H9 (cell line): ENCODE results near the gene ACTN2. TPM values are rescaled to one million over a fixed set of nuclear protein-coding genes. Genes with fewer than 3 reads are reported as not detected.

ENCODE experiments used
- DNase-seq: peaks from one replicate; pipeline ENCODE4 v3.0.0-alpha.2; 2017
- H2AFZ ChIP-seq: one replicate; pipeline ENCODE4 v1.6.1; 2013; ENCODE audit warnings: mild to moderate bottlenecking, low read length, control low read depth, moderate library complexity
- H2AK5ac ChIP-seq: 2 replicates; pipeline ENCODE4 v1.6.1; 2013; ENCODE audit warnings: low read length, control low read depth, mixed read lengths; ENCODE audit not compliant: insufficient read length
- H2BK120ac ChIP-seq: one replicate; pipeline ENCODE4 v1.6.1; 2013; ENCODE audit warnings: low read depth, mild to moderate bottlenecking, low read length, control low read depth, inconsistent platforms; ENCODE audit not compliant: poor library complexity, severe bottlenecking
- H2BK12ac ChIP-seq: 2 replicates; pipeline ENCODE4 v1.6.1; 2013; ENCODE audit warnings: low read length, control low read depth, mixed read lengths, low read depth; ENCODE audit not compliant: insufficient read length
- H2BK15ac ChIP-seq: 2 replicates; pipeline ENCODE4 v1.6.1; 2013; ENCODE audit warnings: low read depth, low read length, control low read depth
- H2BK20ac ChIP-seq: one replicate; pipeline ENCODE4 v1.6.1; 2013; ENCODE audit warnings: low read depth, mild to moderate bottlenecking, low read length, control low read depth, inconsistent platforms; ENCODE audit not compliant: poor library complexity, severe bottlenecking
- H2BK5ac ChIP-seq: 2 replicates; pipeline ENCODE4 v1.6.1; 2013; ENCODE audit warnings: low read length, control low read depth, mixed read lengths; ENCODE audit not compliant: insufficient read length
- H3K14ac ChIP-seq: 2 replicates; pipeline ENCODE4 v1.6.1; 2013; ENCODE audit warnings: low read length, control low read depth; ENCODE audit not compliant: insufficient read depth
- H3K18ac ChIP-seq: 2 replicates; pipeline ENCODE4 v1.6.1; 2013; ENCODE audit warnings: low read depth, mild to moderate bottlenecking, mixed read lengths, low read length, control low read depth; ENCODE audit not compliant: insufficient read length
- H3K23ac ChIP-seq: 2 replicates; pipeline ENCODE4 v1.6.1; 2013; ENCODE audit warnings: low read length, control low read depth, mixed read lengths, low read depth; ENCODE audit not compliant: insufficient read length
- H3K23me2 ChIP-seq: 2 replicates; pipeline ENCODE4 v1.6.1; 2013; ENCODE audit warnings: low read depth, mild to moderate bottlenecking, mixed read lengths, low read length, control low read depth; ENCODE audit not compliant: insufficient read length, poor library complexity, severe bottlenecking
- H3K27ac ChIP-seq: 2 replicates; pipeline ENCODE4 v1.5.1; 2013; ENCODE audit warnings: low read length, control low read depth, mixed read lengths, low read depth; ENCODE audit not compliant: insufficient read length
- H3K27me3 ChIP-seq: 2 replicates; pipeline ENCODE4 v1.6.1; 2013; ENCODE audit warnings: low read length, control low read depth, inconsistent platforms; ENCODE audit not compliant: insufficient read depth
- H3K4ac ChIP-seq: 2 replicates; pipeline ENCODE4 v1.6.1; 2013; ENCODE audit warnings: low read depth, mild to moderate bottlenecking, control low read depth, inconsistent platforms, low read length, moderate library complexity
- H3K4me1 ChIP-seq: 2 replicates; pipeline ENCODE4 v1.6.1; 2013; ENCODE audit warnings: low read length, control low read depth, inconsistent platforms; ENCODE audit not compliant: insufficient read depth
- H3K4me2 ChIP-seq: 2 replicates; pipeline ENCODE4 v1.6.1; 2013; ENCODE audit warnings: low read length, control low read depth, mixed read lengths; ENCODE audit not compliant: insufficient read length, insufficient read depth
- H3K56ac ChIP-seq: 2 replicates; pipeline ENCODE4 v1.6.1; 2013; ENCODE audit warnings: low read depth, mild to moderate bottlenecking, mixed read lengths, low read length, control low read depth; ENCODE audit not compliant: insufficient read length
- H3K79me1 ChIP-seq: 2 replicates; pipeline ENCODE4 v1.6.1; 2013; ENCODE audit warnings: low read depth, mild to moderate bottlenecking, moderate library complexity, low read length, control low read depth, inconsistent platforms; ENCODE audit not compliant: insufficient read depth, poor library complexity, severe bottlenecking
- H3K79me2 ChIP-seq: 2 replicates; pipeline ENCODE4 v1.6.1; 2013; ENCODE audit warnings: low read length, control low read depth, inconsistent platforms; ENCODE audit not compliant: insufficient read depth
- H3K9ac ChIP-seq: 2 replicates; pipeline ENCODE4 v1.6.1; 2013; ENCODE audit warnings: low read length, control low read depth, mixed read lengths; ENCODE audit not compliant: insufficient read length; ENCODE audit errors: extremely low read depth
- H3K9me3 ChIP-seq: one replicate; pipeline ENCODE4 v1.6.1; 2013; ENCODE audit warnings: low read depth, low read length, inconsistent platforms; ENCODE audit not compliant: control insufficient read depth
- H3T11ph ChIP-seq: one replicate; pipeline ENCODE4 v1.6.1; 2013; ENCODE audit warnings: mild to moderate bottlenecking, low read length, control low read depth, inconsistent platforms
- H4K20me1 ChIP-seq: one replicate; pipeline ENCODE4 v1.6.1; 2013; ENCODE audit not compliant: control insufficient read depth, insufficient read length, insufficient read depth
- H4K5ac ChIP-seq: 2 replicates; pipeline ENCODE4 v1.6.1; 2013; ENCODE audit warnings: low read depth, mild to moderate bottlenecking, mixed read lengths, low read length, control low read depth; ENCODE audit not compliant: insufficient read length
- H4K8ac ChIP-seq: replicated peaks from 2 replicates; pipeline ENCODE4 v1.6.1; 2013; ENCODE audit warnings: low read length, control low read depth, mixed read lengths, low read depth; ENCODE audit not compliant: insufficient read length
- H4K91ac ChIP-seq: 2 replicates; pipeline ENCODE4 v1.6.1; 2013; ENCODE audit warnings: low read depth, mild to moderate bottlenecking, moderate library complexity, mixed read lengths, low read length, control low read depth; ENCODE audit not compliant: insufficient read length
- H3K27ac Mint-ChIP-seq, 3 experiments: 2 replicates in 2 of 3; 3 replicates in 1 of 3; pipeline ENCODE4 v1.8.0; 2020 to 2021; ENCODE audit warnings: mixed read lengths in 3 of 3, mild to moderate bottlenecking in 1 of 3, moderate library complexity in 1 of 3
- H3K27me3 Mint-ChIP-seq: 2 replicates; pipeline ENCODE4 v1.8.0; 2021; ENCODE audit warnings: low read depth, mild to moderate bottlenecking, moderate library complexity, mixed read lengths
- H3K36me3 Mint-ChIP-seq, 3 experiments: 2 replicates in 2 of 3; 3 replicates in 1 of 3; pipeline ENCODE4 v1.8.0; 2020 to 2021; ENCODE audit warnings: low read depth in 3 of 3, mixed read lengths in 3 of 3; ENCODE audit not compliant: insufficient read depth in 1 of 3
- H3K4me1 Mint-ChIP-seq, 2 experiments: 2 replicates each; pipeline ENCODE4 v1.8.0; 2020; ENCODE audit warnings: mixed read lengths in 2 of 2
- H3K4me3 Mint-ChIP-seq, 2 experiments: 2 replicates in 1 of 2; 3 replicates in 1 of 2; pipeline ENCODE4 v1.8.0; 2020 to 2021; ENCODE audit warnings: mild to moderate bottlenecking in 2 of 2, mixed read lengths in 2 of 2, moderate library complexity in 1 of 2
- H3K9me3 Mint-ChIP-seq, 2 experiments: 2 replicates in 1 of 2; 3 replicates in 1 of 2; pipeline ENCODE4 v1.8.0; 2020; ENCODE audit warnings: mild to moderate bottlenecking in 2 of 2, mixed read lengths in 2 of 2, moderate library complexity in 1 of 2
- WGBS: extraction: QIAGEN DNeasy Blood & Tissue Kit; methylation state at CpG from one replicate; pipeline ENCODE4 v1.1.7; 2013; ENCODE audit warnings: missing lambda C conversion rate, low lambda C conversion rate, mixed read lengths; ENCODE audit not compliant: insufficient read length; ENCODE audit errors: extremely low coverage; 5-methylcytosine and 5-hydroxymethylcytosine counted together
- total RNA-seq: library from RNA; stranded (reverse); gene quantifications from 2 replicates; pipeline ENCODE4 v1.2.1, GENCODE V29; 2021
- TF ChIP-seq, protein P1 (sequence below): fragments of 200-600 bp; sonication (generic); conservative IDR thresholded peaks from 3 replicates; pipeline ENCODE4 v1.8.0; 2021; ENCODE audit warnings: antibody characterized with exemption, mild to moderate bottlenecking

Gene ACTN2
- total RNA-seq, 1 experiment from 2014 or later: 2.3 TPM

DNA sequence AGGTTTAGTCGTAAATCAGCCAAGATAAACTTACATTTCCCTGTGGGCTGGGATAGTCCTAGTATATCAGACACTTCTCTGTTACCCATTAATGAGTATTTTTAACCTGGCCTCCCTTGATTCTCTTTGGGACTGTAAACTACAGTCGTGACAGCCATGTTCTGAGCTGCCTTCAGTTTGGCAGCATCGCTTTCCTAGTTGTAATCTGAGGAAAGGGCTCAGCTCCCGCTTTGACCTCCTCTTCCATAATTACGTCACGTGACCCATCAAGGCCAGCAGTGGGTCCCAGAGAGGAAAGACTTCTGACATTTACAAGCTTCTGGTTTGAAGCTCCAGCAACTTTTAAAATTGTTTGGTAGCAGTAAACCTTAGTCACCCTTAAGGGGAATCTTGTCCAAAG is 74.2 kb downstream of the ACTN2 start:
- H3K18ac ChIP-seq: no peak overlapping the region
- no peaks in the 10 kb centered on the region for H3K79me2 ChIP-seq
- no peak overlapping the region for H3T11ph ChIP-seq
- H2BK20ac ChIP-seq: no peak overlapping the region
- H3K4me3 Mint-ChIP-seq: no peak overlapping the region
- no peak overlapping the region for H2BK12ac ChIP-seq
- no peak overlapping the region for H3K4ac ChIP-seq
- no CpG with 5 or more reads among the region's 6 CpGs for WGBS
- no peaks in the 10 kb centered on the region for H3K9me3 ChIP-seq
- H3K9ac ChIP-seq: no peak overlapping the region
- TF ChIP-seq, protein P1, sequence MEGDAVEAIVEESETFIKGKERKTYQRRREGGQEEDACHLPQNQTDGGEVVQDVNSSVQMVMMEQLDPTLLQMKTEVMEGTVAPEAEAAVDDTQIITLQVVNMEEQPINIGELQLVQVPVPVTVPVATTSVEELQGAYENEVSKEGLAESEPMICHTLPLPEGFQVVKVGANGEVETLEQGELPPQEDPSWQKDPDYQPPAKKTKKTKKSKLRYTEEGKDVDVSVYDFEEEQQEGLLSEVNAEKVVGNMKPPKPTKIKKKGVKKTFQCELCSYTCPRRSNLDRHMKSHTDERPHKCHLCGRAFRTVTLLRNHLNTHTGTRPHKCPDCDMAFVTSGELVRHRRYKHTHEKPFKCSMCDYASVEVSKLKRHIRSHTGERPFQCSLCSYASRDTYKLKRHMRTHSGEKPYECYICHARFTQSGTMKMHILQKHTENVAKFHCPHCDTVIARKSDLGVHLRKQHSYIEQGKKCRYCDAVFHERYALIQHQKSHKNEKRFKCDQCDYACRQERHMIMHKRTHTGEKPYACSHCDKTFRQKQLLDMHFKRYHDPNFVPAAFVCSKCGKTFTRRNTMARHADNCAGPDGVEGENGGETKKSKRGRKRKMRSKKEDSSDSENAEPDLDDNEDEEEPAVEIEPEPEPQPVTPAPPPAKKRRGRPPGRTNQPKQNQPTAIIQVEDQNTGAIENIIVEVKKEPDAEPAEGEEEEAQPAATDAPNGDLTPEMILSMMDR: no peak
- no peak overlapping the region for H3K14ac ChIP-seq
- H4K20me1 ChIP-seq: no peaks in the 10 kb centered on the region
- no peaks in the 10 kb centered on the region for H3K27me3 Mint-ChIP-seq
- H3K56ac ChIP-seq: no peak overlapping the region
- H4K91ac ChIP-seq: no peak overlapping the region
- peaks cover 0 to 4% (median 0%) of the 10 kb centered on the region in 3 experiments; a peak in 3 of 7 replicates for H3K36me3 Mint-ChIP-seq
- no peak overlapping the region for H2AK5ac ChIP-seq
- H3K4me2 ChIP-seq: no peak overlapping the region
- H3K4me1 Mint-ChIP-seq: peaks cover 2% of the 10 kb centered on the region in 2 experiments; a peak in 3 of 4 replicates
- H3K27ac ChIP-seq: no peak overlapping the region
- H2BK5ac ChIP-seq: no peak overlapping the region
- no peak overlapping the region for H3K27ac Mint-ChIP-seq
- no peaks in the 10 kb centered on the region for H3K79me1 ChIP-seq
- H3K27me3 ChIP-seq: no peaks in the 10 kb centered on the region
- H4K8ac ChIP-seq: no peak overlapping the region
- no peak overlapping the region for H2BK15ac ChIP-seq
- no peak for DNase-seq
- no peak overlapping the region for H3K23ac ChIP-seq
- no peaks in the 10 kb centered on the region for H3K4me1 ChIP-seq
- H2AFZ ChIP-seq: no peak overlapping the region
- H4K5ac ChIP-seq: no peak overlapping the region
- H2BK120ac ChIP-seq: no peak overlapping the region
- H3K23me2 ChIP-seq: no peaks in the 10 kb centered on the region
- H3K9me3 Mint-ChIP-seq: no peaks in the 10 kb centered on the region
